DND-41 (cell line): ENCODE measurements around the gene CD82.

Experiments used
- EZH2 ChIP-seq: IDR thresholded peaks from 3 replicates; pipeline ENCODE4 v1.6.1; 2012; ENCODE audit warnings: borderline replicate concordance, low read depth, mild to moderate bottlenecking, moderate library complexity, low read length, inconsistent platforms; ENCODE audit not compliant: severe bottlenecking
- TF ChIP-seq, protein P1 (sequence below): IDR thresholded peaks from 2 replicates; pipeline ENCODE4 v1.5.1; 2012; ENCODE audit warnings: borderline replicate concordance, low read length, moderate library complexity, mild to moderate bottlenecking; ENCODE audit not compliant: poor library complexity, severe bottlenecking; ENCODE audit errors: extremely low read depth

DNA sequence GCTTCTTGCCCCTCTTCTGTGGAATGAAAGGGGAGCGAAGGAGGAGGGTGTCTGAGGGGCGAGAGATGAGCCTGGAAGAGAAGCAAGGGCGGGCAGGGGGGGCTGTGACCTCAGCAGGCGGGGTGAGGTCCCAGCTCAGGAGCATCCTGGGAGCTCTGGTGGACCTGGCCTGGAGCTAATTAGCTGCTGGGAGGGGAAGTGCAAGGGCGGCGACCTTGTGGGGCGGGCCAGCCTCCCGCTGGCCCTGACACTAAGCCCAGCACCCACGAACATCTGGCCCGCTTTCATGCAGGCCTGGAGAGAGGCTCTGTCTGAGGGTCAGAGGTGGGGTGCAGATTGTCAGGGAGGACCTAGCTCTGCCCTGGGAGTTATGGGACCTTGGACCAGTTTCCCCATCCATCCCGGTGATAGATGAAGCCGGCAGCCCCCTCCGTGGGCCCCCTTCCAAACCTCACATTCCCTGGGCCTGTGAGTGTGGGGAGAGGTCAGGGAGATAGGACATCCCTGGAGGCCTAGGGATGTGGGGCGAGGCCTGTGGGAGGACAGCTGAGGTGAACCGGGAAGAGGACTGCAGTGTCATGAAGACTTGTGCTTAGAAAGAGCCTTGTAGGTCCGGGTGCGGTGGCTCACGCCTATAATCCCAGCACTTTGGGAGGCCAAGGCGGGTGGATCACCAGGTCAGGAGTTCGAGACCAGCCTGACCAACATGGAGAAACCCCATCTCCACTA is 28.5 kb upstream of the CD82 start:
- TF ChIP-seq, protein P1, sequence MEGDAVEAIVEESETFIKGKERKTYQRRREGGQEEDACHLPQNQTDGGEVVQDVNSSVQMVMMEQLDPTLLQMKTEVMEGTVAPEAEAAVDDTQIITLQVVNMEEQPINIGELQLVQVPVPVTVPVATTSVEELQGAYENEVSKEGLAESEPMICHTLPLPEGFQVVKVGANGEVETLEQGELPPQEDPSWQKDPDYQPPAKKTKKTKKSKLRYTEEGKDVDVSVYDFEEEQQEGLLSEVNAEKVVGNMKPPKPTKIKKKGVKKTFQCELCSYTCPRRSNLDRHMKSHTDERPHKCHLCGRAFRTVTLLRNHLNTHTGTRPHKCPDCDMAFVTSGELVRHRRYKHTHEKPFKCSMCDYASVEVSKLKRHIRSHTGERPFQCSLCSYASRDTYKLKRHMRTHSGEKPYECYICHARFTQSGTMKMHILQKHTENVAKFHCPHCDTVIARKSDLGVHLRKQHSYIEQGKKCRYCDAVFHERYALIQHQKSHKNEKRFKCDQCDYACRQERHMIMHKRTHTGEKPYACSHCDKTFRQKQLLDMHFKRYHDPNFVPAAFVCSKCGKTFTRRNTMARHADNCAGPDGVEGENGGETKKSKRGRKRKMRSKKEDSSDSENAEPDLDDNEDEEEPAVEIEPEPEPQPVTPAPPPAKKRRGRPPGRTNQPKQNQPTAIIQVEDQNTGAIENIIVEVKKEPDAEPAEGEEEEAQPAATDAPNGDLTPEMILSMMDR, result no peak
- TF ChIP-seq EZH2, result no peak
